RWPE2 (cell line): Measurements from ENCODE around the gene EMX2.
"Not testable (repeated sequence)": the region's sequence is repeated elsewhere in the genome, so short reads cannot be mapped to it uniquely, and the experiment has no call there.

Source experiments
- ATAC-seq: fragments of 200-7000 bp; cut with Tn5 transposase; 3 replicates; pipeline ENCODE4 v1.9.1; 2021; ENCODE audit warnings: low read depth
- DNase-seq: peaks from one replicate; pipeline ENCODE4 v3.0.0-alpha.2; 2020; ENCODE audit warnings: low spot score
- H3K27ac ChIP-seq: fragments of 450-650 bp; 2 replicates; pipeline ENCODE4 v1.5.1; 2017; ENCODE audit warnings: mild to moderate bottlenecking; ENCODE audit not compliant: poor library complexity, severe bottlenecking
- H3K27me3 ChIP-seq: fragments of 250-450 bp; sonication (Bioruptor Pico); 2 replicates; pipeline ENCODE4 v1.5.1; 2021; ENCODE audit warnings: mild to moderate bottlenecking, moderate library complexity; ENCODE audit not compliant: insufficient read depth, poor library complexity, severe bottlenecking
- H3K36me3 ChIP-seq: fragments of 250-450 bp; sonication (Bioruptor Pico); 2 replicates; pipeline ENCODE4 v1.5.1; 2020; ENCODE audit warnings: low read depth, mild to moderate bottlenecking, moderate library complexity
- H3K4me1 ChIP-seq: fragments of 250-450 bp; sonication (Bioruptor Pico); 2 replicates; pipeline ENCODE4 v1.5.1; 2021; ENCODE audit warnings: mild to moderate bottlenecking, moderate library complexity; ENCODE audit not compliant: insufficient read depth, poor library complexity, severe bottlenecking
- H3K4me3 ChIP-seq: fragments of 250-450 bp; sonication (Bioruptor Pico); 2 replicates; pipeline ENCODE4 v1.5.1; 2021; ENCODE audit warnings: mild to moderate bottlenecking, moderate library complexity; ENCODE audit not compliant: severe bottlenecking
- H3K9me3 ChIP-seq: fragments of 250-450 bp; sonication (Bioruptor Pico); 2 replicates; pipeline ENCODE4 v1.5.1; 2021; ENCODE audit warnings: mild to moderate bottlenecking, moderate library complexity; ENCODE audit not compliant: severe bottlenecking
- CTCF ChIP-seq: fragments of 450-650 bp; IDR thresholded peaks from one replicate; pipeline ENCODE4 v1.5.1; 2017; ENCODE audit warnings: mild to moderate bottlenecking, moderate library complexity; ENCODE audit not compliant: poor library complexity, severe bottlenecking

EMX2 gene

GRCh38 chr10:117570880-117571279 is 28.3 kb downstream of the EMX2 start:
- Histone ChIP-seq H3K4me3 (no peak overlapping the region), H3K27ac (no peak overlapping the region), H3K9me3 (no peaks in the 10 kb centered on the region), H3K4me1 (no peaks in the 10 kb centered on the region), H3K36me3 (no peaks in the 10 kb centered on the region), H3K27me3 (peaks cover 19% of the 10 kb centered on the region)
- TF ChIP-seq CTCF = no peak
- DNase-seq (no peak), ATAC-seq (no peak)

GRCh38 chr10:117574498-117575146 is 32.1 kb downstream of the EMX2 start:
- DNase-seq (no peak), ATAC-seq (no peak)
- no peak overlapping the region for H3K27ac ChIP-seq
- no peak overlapping the region for H3K4me3 ChIP-seq
- no peaks in the 10 kb centered on the region for H3K4me1 ChIP-seq
- no peaks in the 10 kb centered on the region for H3K9me3 ChIP-seq
- no peaks in the 10 kb centered on the region for H3K36me3 ChIP-seq
- peaks cover 29% of the 10 kb centered on the region for H3K27me3 ChIP-seq
- TF ChIP-seq CTCF = no peak

- Histone ChIP-seq H3K4me1 (no peaks in the 10 kb centered on the region), H3K27me3 (peaks cover 21% of the 10 kb centered on the region), H3K9me3 (no peaks in the 10 kb centered on the region), H3K27ac (no peak overlapping the region), H3K4me3 (no peak overlapping the region), H3K36me3 (no peaks in the 10 kb centered on the region)
- no peak for DNase-seq
- no peak for ATAC-seq
- no peak for TF ChIP-seq CTCF
Observed at GRCh38 chr10:117578490-117578889, 35.9 kb downstream of the EMX2 start.

GRCh38 chr10:117578999-117579590 is 36.5 kb downstream of the EMX2 start:
- H3K27me3 ChIP-seq = peaks cover 18% of the 10 kb centered on the region
- no peaks in the 10 kb centered on the region for H3K4me1 ChIP-seq
- no peaks in the 10 kb centered on the region for H3K9me3 ChIP-seq
- DNase-seq (no peak), ATAC-seq (no peak)
- no peak overlapping the region for H3K27ac ChIP-seq
- no peaks in the 10 kb centered on the region for H3K36me3 ChIP-seq
- TF ChIP-seq CTCF = no peak
- H3K4me3 ChIP-seq = no peak overlapping the region

- no peaks in the 10 kb centered on the region for H3K36me3 ChIP-seq
- TF ChIP-seq CTCF = no peak
- no peak overlapping the region for H3K4me3 ChIP-seq
- ATAC-seq (no peak), DNase-seq (no peak)
- no peaks in the 10 kb centered on the region for H3K9me3 ChIP-seq
- H3K27me3 ChIP-seq = peaks cover 7% of the 10 kb centered on the region
- H3K4me1 ChIP-seq = no peaks in the 10 kb centered on the region
- no peak overlapping the region for H3K27ac ChIP-seq
Observed at GRCh38 chr10:117581961-117582360, 39.4 kb downstream of the EMX2 start.

GRCh38 chr10:117584831-117585230 is 42.3 kb downstream of the EMX2 start:
- not testable (repeated sequence) for H3K27ac ChIP-seq, H3K36me3 ChIP-seq, H3K4me3 ChIP-seq, ATAC-seq, H3K4me1 ChIP-seq, H3K9me3 ChIP-seq, H3K27me3 ChIP-seq, DNase-seq
